Measurements from ENCODE around the gene NPHP4.

GRCh38 chr1:5974631-5975030 lies 17.6 kb downstream of the NPHP4 start:
- TF ChIP-seq EP300 (IDR thresholded peaks at IDR 0.05; ENCODE audit: low read depth) (no peak), POLR2AphosphoS5 (IDR thresholded peaks at IDR 0.05) (no peak)
- TF ChIP-seq, protein P1, sequence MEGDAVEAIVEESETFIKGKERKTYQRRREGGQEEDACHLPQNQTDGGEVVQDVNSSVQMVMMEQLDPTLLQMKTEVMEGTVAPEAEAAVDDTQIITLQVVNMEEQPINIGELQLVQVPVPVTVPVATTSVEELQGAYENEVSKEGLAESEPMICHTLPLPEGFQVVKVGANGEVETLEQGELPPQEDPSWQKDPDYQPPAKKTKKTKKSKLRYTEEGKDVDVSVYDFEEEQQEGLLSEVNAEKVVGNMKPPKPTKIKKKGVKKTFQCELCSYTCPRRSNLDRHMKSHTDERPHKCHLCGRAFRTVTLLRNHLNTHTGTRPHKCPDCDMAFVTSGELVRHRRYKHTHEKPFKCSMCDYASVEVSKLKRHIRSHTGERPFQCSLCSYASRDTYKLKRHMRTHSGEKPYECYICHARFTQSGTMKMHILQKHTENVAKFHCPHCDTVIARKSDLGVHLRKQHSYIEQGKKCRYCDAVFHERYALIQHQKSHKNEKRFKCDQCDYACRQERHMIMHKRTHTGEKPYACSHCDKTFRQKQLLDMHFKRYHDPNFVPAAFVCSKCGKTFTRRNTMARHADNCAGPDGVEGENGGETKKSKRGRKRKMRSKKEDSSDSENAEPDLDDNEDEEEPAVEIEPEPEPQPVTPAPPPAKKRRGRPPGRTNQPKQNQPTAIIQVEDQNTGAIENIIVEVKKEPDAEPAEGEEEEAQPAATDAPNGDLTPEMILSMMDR (IDR thresholded peaks at IDR 0.05): no peak

Measured in transverse colon (tissue), 4 donors.